AG04449 (cell line): Measurements from ENCODE around the gene SMG9.

Experiments
- CTCF ChIA-PET: fragments of 350-600 bp; formaldehyde crosslinking; extraction: SDS; loops from one replicate; lab custom pipeline; 2021; ENCODE audit warnings: antibody characterized with exemption; lab: Yijun Ruan, JAX
- POLR2A ChIA-PET: fragments of 400-600, 350-600 bp; formaldehyde crosslinking; extraction: SDS; loops from one replicate; lab custom pipeline; 2020; ENCODE audit warnings: antibody characterized with exemption, inconsistent platforms; lab: Yijun Ruan, JAX
- DNase-seq: peaks from one replicate; pipeline ENCODE4 v3.0.0-alpha.2; 2010; ENCODE audit warnings: low read depth, low spot score
- H3K4me3 ChIP-seq: 2 replicates; pipeline ENCODE4 v1.5.1; 2011; ENCODE audit warnings: low read depth, mild to moderate bottlenecking, control low read depth, low read length
- CTCF ChIP-seq: IDR thresholded peaks from one replicate; pipeline ENCODE4 v1.5.1; 2011; ENCODE audit warnings: mild to moderate bottlenecking, moderate library complexity, low read length, control low read depth, inconsistent platforms; ENCODE audit not compliant: insufficient read depth; ENCODE audit errors: missing control alignments

Gene SMG9

GRCh38 chr19:43798026-43798545 lies 43.3 kb upstream of the SMG9 start:
- H3K4me3 ChIP-seq, result peak overlapping the region; percentile 61
- CTCF ChIA-PET, result interaction anchor here (1.6 kb wide), 1 partner anchor 13 kb away, joined by 7 read pairs; no protein-coding TSS in a partner anchor

GRCh38 chr19:43797556-43797955 lies 42.8 kb upstream of the SMG9 start:
- DNase-seq, result no peak
- H3K4me3 ChIP-seq, result no peak overlapping the region
- no peak for TF ChIP-seq CTCF
- ChIA-PET POLR2A (no interaction called here), CTCF (interaction anchor here (1.0 to 1.8 kb wide), 6 partner anchors 10 to 53 kb away, joined by 3 to 7 read pairs (median 4); no protein-coding TSS in a partner anchor)

More at GRCh38 chr19:43798026-43798545, 43.3 kb upstream of the SMG9 start:
- POLR2A ChIA-PET, result no interaction called here
- no peak for DNase-seq
- no peak for TF ChIP-seq CTCF

GRCh38 chr19:43797118-43797517 lies 42.4 kb upstream of the SMG9 start:
- DNase-seq, result no peak
- H3K4me3 ChIP-seq, result no peak overlapping the region
- POLR2A ChIA-PET, result no interaction called here
- CTCF ChIA-PET, result interaction anchor here (1.0 to 1.8 kb wide), 8 partner anchors 10 to 129 kb away, joined by 3 to 7 read pairs (median 4); no protein-coding TSS in a partner anchor
- no peak for TF ChIP-seq CTCF

- DNase-seq, result no peak
- no peak for TF ChIP-seq CTCF
- ChIA-PET CTCF (interaction anchor here (1.3 to 1.8 kb wide), 3 partner anchors 18 to 122 kb away, joined by 3 to 6 read pairs (median 3); no protein-coding TSS in a partner anchor), POLR2A (interaction anchor here (0.6 kb wide), 1 partner anchor 120 kb away, joined by 3 read pairs; the partner anchor contains the start of gene PLAUR)
- no peak overlapping the region for H3K4me3 ChIP-seq
These were observed 35.8 kb upstream of the SMG9 start for GRCh38 chr19:43790587-43790986.

- ChIA-PET POLR2A (interaction anchor here (0.6 kb wide), 2 partner anchors 43 to 119 kb away, joined by 3 to 4 read pairs; partner anchors contain the start of gene PLAUR), CTCF (interaction anchor here (1.3 to 1.8 kb wide), 3 partner anchors 17 to 120 kb away, joined by 3 to 6 read pairs (median 3); no protein-coding TSS in a partner anchor)
- DNase-seq, result no peak
- TF ChIP-seq CTCF, result no peak
- no peak overlapping the region for H3K4me3 ChIP-seq
These were observed 34.3 kb upstream of the SMG9 start for GRCh38 chr19:43789029-43789428.

GRCh38 chr19:43786665-43787064 lies 31.9 kb upstream of the SMG9 start:
- H3K4me3 ChIP-seq, result no peak overlapping the region
- ChIA-PET POLR2A (no interaction called here), CTCF (interaction anchor here (0.9 to 5.0 kb wide), 7 partner anchors 11 to 118 kb away, joined by 3 to 103 read pairs (median 4); no protein-coding TSS in a partner anchor)
- no peak for TF ChIP-seq CTCF
- no peak for DNase-seq
